SU-DHL-6 (cell line): Measurements from ENCODE around the gene SNRPD3.

Source experiments
- CTCF ChIP-seq: fragments of 200-600 bp; sonication (generic); IDR thresholded peaks from one replicate; pipeline ENCODE4 v1.5.1; 2017; ENCODE audit warnings: antibody characterized with exemption, mild to moderate bottlenecking, low read length, moderate library complexity; ENCODE audit not compliant: insufficient read depth, poor library complexity, severe bottlenecking
- EZH2phosphoT487 ChIP-seq: fragments of 200-600 bp; sonication (generic), shearing (Covaris generic); conservative IDR thresholded peaks from 2 replicates; pipeline ENCODE4 v1.6.1; 2018; ENCODE audit warnings: mild to moderate bottlenecking, antibody characterized with exemption, low read length, moderate library complexity, mixed read lengths

- TF ChIP-seq CTCF (no peak), EZH2phosphoT487 (no peak)
Observed at GRCh38 chr22:24578355-24579257, 22.8 kb downstream of the SNRPD3 start.
